K562 (cell line): ENCODE results near the gene CDC42BPB.

Source experiments
- ARNT ChIP-seq, 2 experiments: fragments of 450-650 bp; IDR thresholded peaks; 2 replicates each; pipeline ENCODE4 v1.6.1; 2016; ENCODE audit warnings: mild to moderate bottlenecking in 1 of 2
- CBX2 ChIP-seq: fragments of 200-600 bp; sonication (generic); IDR thresholded peaks from one replicate; pipeline ENCODE4 v1.6.1; 2012; ENCODE audit warnings: mild to moderate bottlenecking, low read length, inconsistent platforms; ENCODE audit not compliant: insufficient read depth, poor library complexity, severe bottlenecking
- FOXP1 ChIP-seq: sonication (generic); formaldehyde crosslinking; IDR thresholded peaks from 2 replicates; pipeline ENCODE4 v1.8.0; 2022; ENCODE audit warnings: mild to moderate bottlenecking, missing genetic modification reagents
- JUND ChIP-seq, 2 experiments: IDR thresholded peaks; 2 replicates in 1 of 2; 3 replicates in 1 of 2; pipeline ENCODE4 v1.6.1; 2011; ENCODE audit warnings: borderline replicate concordance in 2 of 2, low read depth in 2 of 2, low read length in 2 of 2, improper control_type of control experiment in 1 of 2, missing biosample characterization in 1 of 2, missing genetic modification characterization in 1 of 2, missing genetic modification reagents in 1 of 2
- KDM1A ChIP-seq, 2 experiments: fragments of 450-650 bp; IDR thresholded peaks; 2 replicates each; pipeline ENCODE4 v1.6.1; 2016; ENCODE audit warnings: mild to moderate bottlenecking in 2 of 2
- MEF2D ChIP-seq: conservative IDR thresholded peaks from 2 replicates; pipeline ENCODE4 v1.6.1; 2016; ENCODE audit warnings: low read depth, missing genetic modification characterization, missing compliant biosample characterization
- NCOA2 ChIP-seq, 2 experiments: fragments of 450-650 bp; IDR thresholded peaks; 2 replicates each; pipeline ENCODE4 v1.6.1; 2018; ENCODE audit warnings: mild to moderate bottlenecking in 2 of 2, moderate library complexity in 1 of 2; ENCODE audit not compliant: partially characterized antibody in 2 of 2
- SMAD4 ChIP-seq: fragments of 250-450 bp; sonication (Bioruptor Pico); conservative IDR thresholded peaks from 2 replicates; pipeline ENCODE4 v1.8.0; 2021; ENCODE audit warnings: inconsistent platforms, mild to moderate bottlenecking, moderate library complexity
- TOE1 ChIP-seq, 2 experiments: fragments of 450-650 bp in 1 of 2; sonication (generic) in 1 of 2; formaldehyde crosslinking in 1 of 2; IDR thresholded peaks; 2 replicates each; pipeline versions ENCODE4 v1.7.1 to v1.8.0; 2016 to 2022; ENCODE audit warnings: borderline replicate concordance in 2 of 2, mild to moderate bottlenecking in 2 of 2, antibody characterized with exemption in 1 of 2, inconsistent platforms in 1 of 2, low read depth in 1 of 2, missing genetic modification reagents in 1 of 2, moderate library complexity in 1 of 2
- ZNF23 ChIP-seq: fragments of 250-450 bp; sonication (Bioruptor Pico); IDR thresholded peaks from 2 replicates; pipeline ENCODE4 v1.4.0; 2020; ENCODE audit warnings: mild to moderate bottlenecking
- TF ChIP-seq, protein P1 (sequence below): sonication (generic); formaldehyde crosslinking; IDR thresholded peaks from 2 replicates; pipeline ENCODE4 v1.8.1; 2022; ENCODE audit warnings: missing genetic modification reagents
- TF ChIP-seq, protein P2 (sequence below): fragments of 450-650 bp; IDR thresholded peaks from 2 replicates; pipeline ENCODE4 v1.6.1; 2017; ENCODE audit warnings: mild to moderate bottlenecking, moderate library complexity
- TF ChIP-seq, protein P3 (sequence below): IDR thresholded peaks from 2 replicates; pipeline ENCODE4 v1.6.1; 2016; ENCODE audit warnings: missing genetic modification characterization, missing compliant biosample characterization

DNA sequence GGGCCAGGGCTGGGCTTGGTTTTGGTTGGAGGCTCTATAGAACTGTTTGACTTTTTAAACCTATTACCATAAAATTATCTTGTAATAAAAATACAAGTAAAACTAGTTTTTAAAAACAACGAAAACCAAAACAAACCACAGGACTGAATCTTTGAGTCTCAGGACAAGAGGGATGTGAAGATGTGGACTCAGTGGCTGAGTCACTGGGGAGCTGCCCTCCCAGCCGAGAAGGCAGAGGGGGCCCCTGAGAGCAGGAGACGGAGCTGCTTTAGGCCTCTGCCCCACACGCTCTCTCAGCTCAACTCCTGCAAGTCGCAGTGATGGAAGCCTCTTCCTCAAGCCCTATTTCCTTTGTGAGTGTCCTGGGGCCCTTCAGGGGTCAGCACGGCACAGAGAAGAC is 59.0 kb downstream of the CDC42BPB start:
- TF ChIP-seq ARNT (IDR thresholded peaks at IDR 0.05) = no peak
- TF ChIP-seq CBX2 = no peak
- no peak for TF ChIP-seq JUND (IDR thresholded peaks at IDR 0.05; ENCODE audit: borderline replicate concordance, low read depth, low read length)
- no peak for TF ChIP-seq JUND (tag; IDR thresholded peaks at IDR 0.05; ENCODE audit: borderline replicate concordance, low read depth, low read length)
- no peak for TF ChIP-seq NCOA2 (IDR thresholded peaks at IDR 0.05; ENCODE audit: partially characterized antibody in 2 of 2)
- TF ChIP-seq, protein P1, sequence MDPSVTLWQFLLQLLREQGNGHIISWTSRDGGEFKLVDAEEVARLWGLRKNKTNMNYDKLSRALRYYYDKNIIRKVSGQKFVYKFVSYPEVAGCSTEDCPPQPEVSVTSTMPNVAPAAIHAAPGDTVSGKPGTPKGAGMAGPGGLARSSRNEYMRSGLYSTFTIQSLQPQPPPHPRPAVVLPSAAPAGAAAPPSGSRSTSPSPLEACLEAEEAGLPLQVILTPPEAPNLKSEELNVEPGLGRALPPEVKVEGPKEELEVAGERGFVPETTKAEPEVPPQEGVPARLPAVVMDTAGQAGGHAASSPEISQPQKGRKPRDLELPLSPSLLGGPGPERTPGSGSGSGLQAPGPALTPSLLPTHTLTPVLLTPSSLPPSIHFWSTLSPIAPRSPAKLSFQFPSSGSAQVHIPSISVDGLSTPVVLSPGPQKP (CRISPR knock-in tag) = no peak
- TF ChIP-seq KDM1A (IDR thresholded peaks at IDR 0.05) = no peak
- TF ChIP-seq, protein P2, sequence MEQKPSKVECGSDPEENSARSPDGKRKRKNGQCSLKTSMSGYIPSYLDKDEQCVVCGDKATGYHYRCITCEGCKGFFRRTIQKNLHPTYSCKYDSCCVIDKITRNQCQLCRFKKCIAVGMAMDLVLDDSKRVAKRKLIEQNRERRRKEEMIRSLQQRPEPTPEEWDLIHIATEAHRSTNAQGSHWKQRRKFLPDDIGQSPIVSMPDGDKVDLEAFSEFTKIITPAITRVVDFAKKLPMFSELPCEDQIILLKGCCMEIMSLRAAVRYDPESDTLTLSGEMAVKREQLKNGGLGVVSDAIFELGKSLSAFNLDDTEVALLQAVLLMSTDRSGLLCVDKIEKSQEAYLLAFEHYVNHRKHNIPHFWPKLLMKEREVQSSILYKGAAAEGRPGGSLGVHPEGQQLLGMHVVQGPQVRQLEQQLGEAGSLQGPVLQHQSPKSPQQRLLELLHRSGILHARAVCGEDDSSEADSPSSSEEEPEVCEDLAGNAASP = no peak
- no peak for TF ChIP-seq FOXP1 (CRISPR knock-in tag)
- TF ChIP-seq TOE1 (IDR thresholded peaks at IDR 0.05; ENCODE audit: borderline replicate concordance) = no peak
- TF ChIP-seq TOE1 (CRISPR knock-in tag; IDR thresholded peaks at IDR 0.05; ENCODE audit: borderline replicate concordance, low read depth) = no peak
- no peak for TF ChIP-seq SMAD4 (CRISPR knock-in tag)
- no peak for TF ChIP-seq ZNF23 (CRISPR knock-in tag)
- TF ChIP-seq, protein P3, sequence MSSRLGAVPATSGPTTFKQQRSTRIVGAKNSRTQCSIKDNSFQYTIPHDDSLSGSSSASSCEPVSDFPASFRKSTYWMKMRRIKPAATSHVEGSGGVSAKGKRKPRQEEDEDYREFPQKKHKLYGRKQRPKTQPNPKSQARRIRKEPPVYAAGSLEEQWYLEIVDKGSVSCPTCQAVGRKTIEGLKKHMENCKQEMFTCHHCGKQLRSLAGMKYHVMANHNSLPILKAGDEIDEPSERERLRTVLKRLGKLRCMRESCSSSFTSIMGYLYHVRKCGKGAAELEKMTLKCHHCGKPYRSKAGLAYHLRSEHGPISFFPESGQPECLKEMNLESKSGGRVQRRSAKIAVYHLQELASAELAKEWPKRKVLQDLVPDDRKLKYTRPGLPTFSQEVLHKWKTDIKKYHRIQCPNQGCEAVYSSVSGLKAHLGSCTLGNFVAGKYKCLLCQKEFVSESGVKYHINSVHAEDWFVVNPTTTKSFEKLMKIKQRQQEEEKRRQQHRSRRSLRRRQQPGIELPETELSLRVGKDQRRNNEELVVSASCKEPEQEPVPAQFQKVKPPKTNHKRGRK (tag) = no peak
- TF ChIP-seq MEF2D (tag) = no peak
